ENCODE data around the gene PPFIA2. TPM values are rescaled to one million over a fixed set of nuclear protein-coding genes. Genes with fewer than 3 reads are reported as not detected.

Gene PPFIA2
- total RNA-seq, 5 donors from 2014 or later (not counting 1 experiment from before 2014, with no cell fraction given) = not detected

GRCh38 chr12:81325086-81325485, 434.1 kb downstream of the PPFIA2 start:
- no peak overlapping the region for H3K4me3 Mint-ChIP-seq
- no peak overlapping the region for H3K4me3 ChIP-seq (ENCODE audit: control insufficient read depth in 1 of 2, extremely low read depth in 1 of 2, low read length in 1 of 2)
- no peak overlapping the region for H3K27ac Mint-ChIP-seq
- H3K36me3 Mint-ChIP-seq = no peaks in the 10 kb centered on the region
- no peaks in the 10 kb centered on the region for H3K36me3 ChIP-seq (ENCODE audit: control insufficient read depth in 2 of 2, extremely low read depth in 1 of 2, insufficient read depth in 1 of 2, low read length in 1 of 2)
- DNase-seq = no peak
- POLR2A ChIA-PET = no interaction called here
- no peak overlapping the region for H3K27ac ChIP-seq (ENCODE audit: low read length)
- CTCF ChIA-PET = no interaction called here
- no peak for ATAC-seq (replicated peaks in 1 of 4)
- no peaks in the 10 kb centered on the region for H3K27me3 ChIP-seq (replicated peaks in 1 of 2; ENCODE audit: control insufficient read depth in 2 of 2, extremely low read depth in 1 of 2, insufficient read depth in 2 of 2, low read length in 1 of 2)
- no peaks in the 10 kb centered on the region for H3K4me1 Mint-ChIP-seq
- no peaks in the 10 kb centered on the region for H3K9me3 ChIP-seq
- peaks cover 0 to 11% (median 0%) of the 10 kb centered on the region in 3 donors for H3K9me3 Mint-ChIP-seq
- H3K4me1 ChIP-seq (ENCODE audit: control insufficient read depth in 1 of 2, extremely low read depth in 1 of 2, insufficient read depth in 2 of 2, low read length in 2 of 2) = no peaks in the 10 kb centered on the region
- no peaks in the 10 kb centered on the region for H3K27me3 Mint-ChIP-seq

GRCh38 chr12:81314903-81315531, 444.1 kb downstream of the PPFIA2 start:
- WGBS (ENCODE audit: insufficient coverage) = 51% methylated on average over 2 of the region's 2 CpGs
- Mint-ChIP-seq H3K4me3 (no peak overlapping the region), H3K4me1 (no peaks in the 10 kb centered on the region), H3K27me3 (no peaks in the 10 kb centered on the region), H3K36me3 (no peaks in the 10 kb centered on the region), H3K27ac (no peak overlapping the region), H3K9me3 (peaks cover 0 to 5% (median 4%) of the 10 kb centered on the region in 3 donors)
- Histone ChIP-seq H3K4me1 (ENCODE audit: control insufficient read depth in 1 of 2, extremely low read depth in 1 of 2, insufficient read depth in 2 of 2, low read length in 2 of 2) (no peaks in the 10 kb centered on the region), H3K27ac (ENCODE audit: low read length) (no peak overlapping the region), H3K4me3 (ENCODE audit: control insufficient read depth in 1 of 2, extremely low read depth in 1 of 2, low read length in 1 of 2) (no peak overlapping the region), H3K9me3 (no peaks in the 10 kb centered on the region), H3K36me3 (ENCODE audit: control insufficient read depth in 2 of 2, extremely low read depth in 1 of 2, insufficient read depth in 1 of 2, low read length in 1 of 2) (no peaks in the 10 kb centered on the region), H3K27me3 (replicated peaks in 1 of 2; ENCODE audit: control insufficient read depth in 2 of 2, extremely low read depth in 1 of 2, insufficient read depth in 2 of 2, low read length in 1 of 2) (no peaks in the 10 kb centered on the region)
- CTCF ChIA-PET = no interaction called here
- ATAC-seq (replicated peaks in 1 of 4) = no peak
- POLR2A ChIA-PET = no interaction called here
- no peak for DNase-seq

GRCh38 chr12:81303935-81304334, 455.2 kb downstream of the PPFIA2 start:
- H3K4me1 ChIP-seq (ENCODE audit: control insufficient read depth in 1 of 2, extremely low read depth in 1 of 2, insufficient read depth in 2 of 2, low read length in 2 of 2) = no peaks in the 10 kb centered on the region
- ATAC-seq (replicated peaks in 1 of 4) (no peak), DNase-seq (no peak)
- H3K4me3 ChIP-seq (ENCODE audit: control insufficient read depth in 1 of 2, extremely low read depth in 1 of 2, low read length in 1 of 2) = no peak overlapping the region
- Mint-ChIP-seq H3K27me3 (no peaks in the 10 kb centered on the region), H3K36me3 (no peaks in the 10 kb centered on the region), H3K9me3 (peaks cover 0 to 16% (median 4%) of the 10 kb centered on the region in 3 donors), H3K27ac (no peak overlapping the region), H3K4me3 (no peak overlapping the region), H3K4me1 (no peaks in the 10 kb centered on the region)
- no peak overlapping the region for H3K27ac ChIP-seq (ENCODE audit: low read length)
- no peaks in the 10 kb centered on the region for H3K36me3 ChIP-seq (ENCODE audit: control insufficient read depth in 2 of 2, extremely low read depth in 1 of 2, insufficient read depth in 1 of 2, low read length in 1 of 2)
- ChIA-PET CTCF (no interaction called here), POLR2A (no interaction called here)
- WGBS (ENCODE audit: insufficient coverage) = no CpG with 5 or more reads among the region's 3 CpGs
- H3K27me3 ChIP-seq (replicated peaks in 1 of 2; ENCODE audit: control insufficient read depth in 2 of 2, extremely low read depth in 1 of 2, insufficient read depth in 2 of 2, low read length in 1 of 2) = no peaks in the 10 kb centered on the region
- H3K9me3 ChIP-seq = no peaks in the 10 kb centered on the region

GRCh38 chr12:81300454-81300853, 458.7 kb downstream of the PPFIA2 start:
- WGBS (ENCODE audit: insufficient coverage) = no CpG with 5 or more reads among the region's 2 CpGs
- Mint-ChIP-seq H3K9me3 (peaks cover 0 to 12% (median 7%) of the 10 kb centered on the region in 3 donors), H3K4me1 (no peaks in the 10 kb centered on the region), H3K4me3 (no peak overlapping the region), H3K36me3 (no peaks in the 10 kb centered on the region), H3K27me3 (no peaks in the 10 kb centered on the region), H3K27ac (no peak overlapping the region)
- Histone ChIP-seq H3K36me3 (ENCODE audit: control insufficient read depth in 2 of 2, extremely low read depth in 1 of 2, insufficient read depth in 1 of 2, low read length in 1 of 2) (no peaks in the 10 kb centered on the region), H3K4me1 (ENCODE audit: control insufficient read depth in 1 of 2, extremely low read depth in 1 of 2, insufficient read depth in 2 of 2, low read length in 2 of 2) (no peaks in the 10 kb centered on the region), H3K27me3 (replicated peaks in 1 of 2; ENCODE audit: control insufficient read depth in 2 of 2, extremely low read depth in 1 of 2, insufficient read depth in 2 of 2, low read length in 1 of 2) (no peaks in the 10 kb centered on the region), H3K9me3 (no peaks in the 10 kb centered on the region), H3K27ac (ENCODE audit: low read length) (no peak overlapping the region), H3K4me3 (ENCODE audit: control insufficient read depth in 1 of 2, extremely low read depth in 1 of 2, low read length in 1 of 2) (no peak overlapping the region)
- ATAC-seq (replicated peaks in 1 of 4) (no peak), DNase-seq (no peak)
- ChIA-PET CTCF (no interaction called here), POLR2A (no interaction called here)

- WGBS (ENCODE audit: insufficient coverage) = no CpG with 5 or more reads among the region's 3 CpGs
- DNase-seq (no peak), ATAC-seq (replicated peaks in 1 of 4) (no peak)
- no peak overlapping the region for H3K27ac Mint-ChIP-seq
- H3K9me3 ChIP-seq = no peaks in the 10 kb centered on the region
- no peaks in the 10 kb centered on the region for H3K4me1 Mint-ChIP-seq
- peaks cover 3 to 11% (median 9%) of the 10 kb centered on the region in 3 donors for H3K9me3 Mint-ChIP-seq
- no peak overlapping the region for H3K4me3 ChIP-seq (ENCODE audit: control insufficient read depth in 1 of 2, extremely low read depth in 1 of 2, low read length in 1 of 2)
- H3K27ac ChIP-seq (ENCODE audit: low read length) = no peak overlapping the region
- no peaks in the 10 kb centered on the region for H3K36me3 ChIP-seq (ENCODE audit: control insufficient read depth in 2 of 2, extremely low read depth in 1 of 2, insufficient read depth in 1 of 2, low read length in 1 of 2)
- ChIA-PET POLR2A (no interaction called here), CTCF (no interaction called here)
- no peaks in the 10 kb centered on the region for H3K36me3 Mint-ChIP-seq
- no peaks in the 10 kb centered on the region for H3K27me3 Mint-ChIP-seq
- H3K4me3 Mint-ChIP-seq = no peak overlapping the region
- H3K27me3 ChIP-seq (replicated peaks in 1 of 2; ENCODE audit: control insufficient read depth in 2 of 2, extremely low read depth in 1 of 2, insufficient read depth in 2 of 2, low read length in 1 of 2) = no peaks in the 10 kb centered on the region
- no peaks in the 10 kb centered on the region for H3K4me1 ChIP-seq (ENCODE audit: control insufficient read depth in 1 of 2, extremely low read depth in 1 of 2, insufficient read depth in 2 of 2, low read length in 2 of 2)
Measured at GRCh38 chr12:81297601-81298000, 461.5 kb downstream of the PPFIA2 start.

GRCh38 chr12:81296556-81297305, 462.4 kb downstream of the PPFIA2 start:
- CTCF ChIA-PET = interaction anchor here in 1 of 2 donors (0.5 kb wide), 1 partner anchor 323 kb away, joined by 5 read pairs; no protein-coding TSS in a partner anchor
- Histone ChIP-seq H3K27me3 (replicated peaks in 1 of 2; ENCODE audit: control insufficient read depth in 2 of 2, extremely low read depth in 1 of 2, insufficient read depth in 2 of 2, low read length in 1 of 2) (no peaks in the 10 kb centered on the region), H3K4me3 (ENCODE audit: control insufficient read depth in 1 of 2, extremely low read depth in 1 of 2, low read length in 1 of 2) (no peak overlapping the region), H3K9me3 (no peaks in the 10 kb centered on the region), H3K4me1 (ENCODE audit: control insufficient read depth in 1 of 2, extremely low read depth in 1 of 2, insufficient read depth in 2 of 2, low read length in 2 of 2) (no peaks in the 10 kb centered on the region), H3K27ac (ENCODE audit: low read length) (no peak overlapping the region), H3K36me3 (ENCODE audit: control insufficient read depth in 2 of 2, extremely low read depth in 1 of 2, insufficient read depth in 1 of 2, low read length in 1 of 2) (no peaks in the 10 kb centered on the region)
- ATAC-seq (replicated peaks in 1 of 4) = no peak
- POLR2A ChIA-PET = no interaction called here
- no peaks in the 10 kb centered on the region for H3K36me3 Mint-ChIP-seq
- DNase-seq = no peak
- H3K4me3 Mint-ChIP-seq = no peak overlapping the region
- H3K27ac Mint-ChIP-seq = no peak overlapping the region
- H3K4me1 Mint-ChIP-seq = no peaks in the 10 kb centered on the region
- peaks cover 3 to 10% (median 9%) of the 10 kb centered on the region in 3 donors for H3K9me3 Mint-ChIP-seq
- 63% methylated on average over 1 of the region's 2 CpGs for WGBS (ENCODE audit: insufficient coverage)
- no peaks in the 10 kb centered on the region for H3K27me3 Mint-ChIP-seq
